Muscle layer of colon (tissue), 2 donors: Measurements from ENCODE around the gene ZNF784.

Experiments used
- H3K27ac ChIP-seq: one replicate; pipeline ENCODE4 v1.7.0; 2013; ENCODE audit warnings: low read depth, mild to moderate bottlenecking, low read length, moderate library complexity
- H3K27me3 ChIP-seq, 2 donors: one replicate each; pipeline ENCODE4 v1.7.0; 2013; ENCODE audit warnings: low read length in 2 of 2, mild to moderate bottlenecking in 2 of 2; ENCODE audit not compliant: insufficient read depth in 2 of 2, control insufficient read depth in 1 of 2
- H3K36me3 ChIP-seq: one replicate; pipeline ENCODE4 v1.7.0; 2013; ENCODE audit warnings: mild to moderate bottlenecking, low read length; ENCODE audit not compliant: insufficient read depth
- H3K4me1 ChIP-seq: one replicate; pipeline ENCODE4 v1.7.0; 2013; ENCODE audit warnings: mild to moderate bottlenecking, low read length; ENCODE audit not compliant: insufficient read depth
- H3K4me3 ChIP-seq, 2 donors: one replicate each; pipeline ENCODE4 v1.7.0; 2013; ENCODE audit warnings: low read length in 2 of 2, low read depth in 1 of 2, mild to moderate bottlenecking in 1 of 2, moderate library complexity in 1 of 2
- H3K9ac ChIP-seq: one replicate; pipeline ENCODE4 v1.7.0; 2013; ENCODE audit warnings: low read length
- H3K9me3 ChIP-seq: one replicate; pipeline ENCODE4 v1.7.0; 2013; ENCODE audit warnings: mild to moderate bottlenecking, low read length
- donor health status: abdominal sarcoma.
- donor health status: Adenocarcinoma of cecum.

The ZNF784 gene

GRCh38 chr19:55654868-55655647, 30.7 kb upstream of the ZNF784 start, which contains the start of gene U2AF2:
U2AF2 (plus strand) TSS chr19:55655035; CDS start chr19:55655105, 70 bp downstream.
- H3K36me3 ChIP-seq, result peaks cover 9% of the 10 kb centered on the region
- peak within 1 kb of the TSS; percentile 95 for H3K4me3 ChIP-seq
- no peaks in the 10 kb centered on the region for H3K9me3 ChIP-seq
- peak within 1 kb of the TSS; percentile 98 for H3K27ac ChIP-seq
- H3K4me1 ChIP-seq, result peaks cover 35% of the 10 kb centered on the region
- H3K9ac ChIP-seq, result peak within 1 kb of the TSS; percentile 82
- H3K27me3 ChIP-seq, result no peaks in the 10 kb centered on the region

GRCh38 chr19:55654323-55654867, 30.0 kb upstream of the ZNF784 start:
- peak overlapping the region; percentile 59 to 70 for H3K4me3 ChIP-seq
- no peaks in the 10 kb centered on the region for H3K9me3 ChIP-seq
- H3K9ac ChIP-seq, result peak overlapping the region; percentile 79
- H3K27ac ChIP-seq, result peak overlapping the region; percentile 98
- H3K4me1 ChIP-seq, result peaks cover 39% of the 10 kb centered on the region
- peaks cover 3% of the 10 kb centered on the region for H3K36me3 ChIP-seq
- H3K27me3 ChIP-seq, result no peaks in the 10 kb centered on the region

GRCh38 chr19:55653651-55654322, 29.4 kb upstream of the ZNF784 start:
- Histone ChIP-seq H3K4me3 (peak overlapping the region; percentile 59 to 70), H3K36me3 (no peaks in the 10 kb centered on the region), H3K9me3 (no peaks in the 10 kb centered on the region), H3K27me3 (no peaks in the 10 kb centered on the region), H3K27ac (peak overlapping the region; percentile 98), H3K4me1 (peaks cover 42% of the 10 kb centered on the region), H3K9ac (peak overlapping the region; percentile 79)

- Histone ChIP-seq H3K9ac (no peak overlapping the region), H3K27ac (no peak overlapping the region), H3K4me3 (no peak overlapping the region), H3K9me3 (no peaks in the 10 kb centered on the region), H3K36me3 (no peaks in the 10 kb centered on the region), H3K4me1 (peaks cover 31% of the 10 kb centered on the region), H3K27me3 (no peaks in the 10 kb centered on the region)
Observed at GRCh38 chr19:55652311-55653128, 28.2 kb upstream of the ZNF784 start.

GRCh38 chr19:55651236-55651635, 26.9 kb upstream of the ZNF784 start:
- peaks cover 25% of the 10 kb centered on the region for H3K4me1 ChIP-seq
- no peaks in the 10 kb centered on the region for H3K27me3 ChIP-seq
- H3K4me3 ChIP-seq, result no peak overlapping the region
- H3K36me3 ChIP-seq, result no peaks in the 10 kb centered on the region
- no peak overlapping the region for H3K9ac ChIP-seq
- no peaks in the 10 kb centered on the region for H3K9me3 ChIP-seq
- no peak overlapping the region for H3K27ac ChIP-seq

- no peaks in the 10 kb centered on the region for H3K27me3 ChIP-seq
- H3K36me3 ChIP-seq, result no peaks in the 10 kb centered on the region
- H3K27ac ChIP-seq, result no peak overlapping the region
- H3K4me1 ChIP-seq, result peaks cover 20% of the 10 kb centered on the region
- no peaks in the 10 kb centered on the region for H3K9me3 ChIP-seq
- no peak overlapping the region for H3K4me3 ChIP-seq
- no peak overlapping the region for H3K9ac ChIP-seq
Observed at GRCh38 chr19:55650602-55651230, 26.4 kb upstream of the ZNF784 start.

- no peaks in the 10 kb centered on the region for H3K27me3 ChIP-seq
- H3K27ac ChIP-seq, result no peak overlapping the region
- H3K9me3 ChIP-seq, result no peaks in the 10 kb centered on the region
- H3K4me1 ChIP-seq, result peaks cover 18% of the 10 kb centered on the region
- H3K4me3 ChIP-seq, result no peak overlapping the region
- H3K9ac ChIP-seq, result no peak overlapping the region
- H3K36me3 ChIP-seq, result peaks cover 4% of the 10 kb centered on the region
Observed at GRCh38 chr19:55650126-55650557, 25.8 kb upstream of the ZNF784 start.

- H3K4me1 ChIP-seq, result peaks cover 22% of the 10 kb centered on the region
- H3K27ac ChIP-seq, result peak overlapping the region; percentile 81
- no peaks in the 10 kb centered on the region for H3K9me3 ChIP-seq
- H3K4me3 ChIP-seq, result peak overlapping the region; percentile 67 to 78
- H3K9ac ChIP-seq, result peak overlapping the region; percentile 11
- H3K36me3 ChIP-seq, result peaks cover 10% of the 10 kb centered on the region
- H3K27me3 ChIP-seq, result no peaks in the 10 kb centered on the region
Observed at GRCh38 chr19:55649268-55650125, 25.1 kb upstream of the ZNF784 start.

- Histone ChIP-seq H3K4me1 (peaks cover 27% of the 10 kb centered on the region), H3K27ac (peak overlapping the region; percentile 81), H3K27me3 (no peaks in the 10 kb centered on the region), H3K9me3 (no peaks in the 10 kb centered on the region), H3K4me3 (peak overlapping the region; percentile 67 to 78), H3K9ac (peak overlapping the region; percentile 11), H3K36me3 (peaks cover 10% of the 10 kb centered on the region)
Observed at GRCh38 chr19:55648585-55649267, 24.4 kb upstream of the ZNF784 start.
